Skeletal muscle tissue (tissue), 4 donors: ENCODE data around the gene MEGF9. TPM values are rescaled to one million over a fixed set of nuclear protein-coding genes. Genes with fewer than 3 reads are reported as not detected.
A peak's percentile ranks its signal among the peaks of the same experiment; 100 is the strongest.

ENCODE experiments used
- H3K27ac ChIP-seq: one replicate; pipeline ENCODE4 v1.7.0; 2013; ENCODE audit warnings: mild to moderate bottlenecking, low read depth, low read length, inconsistent platforms
- H3K27me3 ChIP-seq, 3 donors: one replicate each; pipeline ENCODE4 v1.7.0; 2013; ENCODE audit warnings: low read length in 3 of 3; ENCODE audit not compliant: control insufficient read depth in 3 of 3, insufficient read depth in 3 of 3
- H3K36me3 ChIP-seq, 3 donors: one replicate each; pipeline ENCODE4 v1.7.0; 2013; ENCODE audit warnings: low read length in 3 of 3; ENCODE audit not compliant: control insufficient read depth in 3 of 3, insufficient read depth in 3 of 3
- H3K4me1 ChIP-seq, 3 donors: one replicate each; pipeline ENCODE4 v1.7.0; 2013; ENCODE audit warnings: low read length in 3 of 3, mild to moderate bottlenecking in 3 of 3; ENCODE audit not compliant: control insufficient read depth in 3 of 3, insufficient read depth in 3 of 3
- H3K4me3 ChIP-seq, 3 donors: one replicate each; pipeline ENCODE4 v1.7.0; 2013; ENCODE audit warnings: low read length in 3 of 3
- H3K9ac ChIP-seq, 3 donors: one replicate each; pipeline ENCODE4 v1.7.0; 2013; ENCODE audit warnings: low read length in 3 of 3, mild to moderate bottlenecking in 3 of 3, moderate library complexity in 2 of 3, low read depth in 1 of 3
- H3K9me3 ChIP-seq, 3 donors: one replicate each; pipeline ENCODE4 v1.7.0; 2013; ENCODE audit warnings: low read length in 3 of 3; ENCODE audit not compliant: control insufficient read depth in 3 of 3
- total RNA-seq: library from RNA; depleted of rRNA; stranded (reverse); fragments of >200 nt; gene quantifications from one replicate; pipeline ENCODE4 v1.2.3, GENCODE V29; 2014
- donor health status: Osteomylitis.

The MEGF9 gene
- total RNA-seq, 1 donor from 2014 or later, result 6.8 TPM

DNA sequence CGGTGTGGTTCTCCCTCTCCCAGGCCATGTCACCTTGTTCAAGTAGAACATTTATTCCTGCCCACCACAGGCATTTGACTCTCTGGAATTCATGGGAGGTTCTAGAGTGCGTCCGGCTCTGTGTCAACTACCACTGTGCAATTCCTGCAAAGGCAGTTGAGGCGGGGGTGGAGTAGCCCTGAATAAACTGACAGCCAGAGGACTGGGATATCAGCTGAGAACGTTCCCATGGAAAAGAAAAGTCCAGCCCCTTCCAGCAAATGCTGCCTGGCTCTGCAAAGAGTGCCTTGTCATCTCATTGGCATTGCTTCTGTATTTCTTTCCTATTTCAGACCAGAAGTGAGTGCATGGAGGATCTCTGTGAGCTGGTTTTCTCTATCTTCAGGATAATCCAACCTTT is 18.9 kb upstream of the MEGF9 start:
- no peak overlapping the region for H3K4me3 ChIP-seq
- no peaks in the 10 kb centered on the region for H3K27me3 ChIP-seq
- H3K27ac ChIP-seq, result no peak overlapping the region
- no peaks in the 10 kb centered on the region for H3K9me3 ChIP-seq
- no peaks in the 10 kb centered on the region for H3K36me3 ChIP-seq
- no peak overlapping the region for H3K9ac ChIP-seq
- peaks cover 0 to 6% (median 6%) of the 10 kb centered on the region in 3 donors for H3K4me1 ChIP-seq

DNA sequence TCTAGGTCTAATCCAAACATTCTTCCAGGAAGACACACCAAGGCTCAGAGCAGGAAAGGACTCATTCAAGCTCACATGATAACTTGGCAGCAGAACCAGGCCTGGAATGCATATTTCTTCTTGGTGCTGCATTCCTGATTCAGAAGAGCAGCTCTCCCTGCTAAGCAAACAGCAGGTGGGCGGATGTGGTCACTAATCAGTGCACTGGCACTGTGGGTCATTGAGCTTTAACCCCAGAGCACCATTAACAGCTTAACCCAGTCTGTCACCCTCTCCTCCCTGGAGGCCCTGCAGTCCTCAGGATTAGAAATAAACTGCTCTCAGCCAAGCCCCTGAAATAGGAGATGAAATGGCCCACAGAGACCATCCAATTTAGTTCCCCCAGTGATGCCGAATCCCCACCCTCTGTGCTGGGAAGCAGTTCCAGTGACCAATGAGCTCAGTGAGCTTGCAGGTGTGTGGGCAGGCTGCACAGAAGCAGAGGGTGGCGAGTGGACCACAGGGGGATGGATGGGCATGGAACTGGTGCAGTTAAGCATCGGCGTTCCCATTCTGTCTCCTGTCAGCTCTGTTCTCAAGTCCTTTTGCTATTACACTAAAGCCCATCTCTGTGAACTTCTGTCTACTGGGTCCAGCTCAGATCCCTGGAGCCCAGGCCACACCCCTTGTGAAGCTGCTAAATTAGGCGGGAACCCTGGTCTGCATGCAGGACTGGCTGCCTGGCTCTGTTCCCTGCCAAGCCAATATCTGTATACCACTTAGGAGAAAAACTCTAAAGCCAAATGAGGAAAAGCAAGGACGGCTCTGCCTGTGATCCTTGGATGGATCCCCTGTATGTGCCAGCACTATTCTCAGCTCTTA is 16.6 kb upstream of the MEGF9 start:
- no peaks in the 10 kb centered on the region for H3K27me3 ChIP-seq
- H3K9ac ChIP-seq, result peak overlapping the region in 1 of 3 donors; percentile 5
- no peak overlapping the region for H3K27ac ChIP-seq
- no peaks in the 10 kb centered on the region for H3K9me3 ChIP-seq
- H3K36me3 ChIP-seq, result no peaks in the 10 kb centered on the region
- no peak overlapping the region for H3K4me3 ChIP-seq
- peaks cover 0 to 6% (median 6%) of the 10 kb centered on the region in 3 donors for H3K4me1 ChIP-seq

DNA sequence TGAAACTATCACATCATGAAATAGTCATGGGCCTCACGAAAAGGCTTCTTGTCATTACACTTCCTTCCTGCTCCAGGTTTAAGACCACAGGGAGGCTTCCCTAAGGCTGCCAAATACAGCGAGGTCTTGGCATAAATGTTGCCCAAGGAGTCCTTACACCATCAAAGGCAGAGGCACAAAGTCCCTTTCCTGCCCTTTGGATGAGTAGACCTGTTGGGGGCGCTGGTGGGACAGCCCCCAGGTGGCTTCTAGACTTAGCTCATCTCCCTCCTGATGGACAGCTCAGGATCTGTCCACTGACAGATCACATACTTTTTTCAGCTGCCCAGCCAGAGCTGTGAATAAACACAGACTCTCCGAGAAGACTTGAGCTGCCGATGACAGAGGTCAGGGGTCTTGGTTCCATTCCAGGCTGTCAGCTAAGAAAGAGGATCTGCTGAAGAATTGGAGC is 15.5 kb upstream of the MEGF9 start:
- Histone ChIP-seq H3K9me3 (no peaks in the 10 kb centered on the region), H3K36me3 (no peaks in the 10 kb centered on the region), H3K27ac (no peak overlapping the region), H3K27me3 (no peaks in the 10 kb centered on the region), H3K4me1 (peaks cover 0 to 6% (median 6%) of the 10 kb centered on the region in 3 donors), H3K9ac (no peak overlapping the region), H3K4me3 (no peak overlapping the region)

- no peak overlapping the region for H3K9ac ChIP-seq
- no peak overlapping the region for H3K27ac ChIP-seq
- H3K9me3 ChIP-seq, result no peaks in the 10 kb centered on the region
- no peaks in the 10 kb centered on the region for H3K27me3 ChIP-seq
- peaks cover 0 to 6% (median 6%) of the 10 kb centered on the region in 3 donors for H3K4me1 ChIP-seq
- H3K36me3 ChIP-seq, result no peaks in the 10 kb centered on the region
- H3K4me3 ChIP-seq, result no peak overlapping the region
Measured at GRCh38 chr9:120726484-120726883, 12.2 kb upstream of the MEGF9 start.

DNA sequence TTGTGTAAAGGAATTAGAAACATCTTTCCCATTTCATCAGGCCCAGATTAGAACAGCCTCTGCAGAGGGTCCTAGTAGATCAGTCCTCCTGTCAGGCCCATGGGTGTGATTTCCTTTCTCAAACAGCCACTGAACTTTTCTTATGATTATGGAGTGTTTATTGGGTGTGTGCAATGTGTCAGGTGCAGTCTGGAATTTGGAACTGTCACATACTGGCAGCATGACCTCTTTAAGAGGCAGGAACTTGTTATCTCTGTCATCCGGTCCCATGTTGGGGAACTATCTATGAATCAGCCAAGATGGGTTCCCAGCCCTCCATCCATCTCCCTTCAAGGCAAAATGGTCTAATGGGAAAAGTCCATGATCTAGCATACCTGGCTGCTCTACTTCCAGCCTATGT is 11.6 kb upstream of the MEGF9 start:
- Histone ChIP-seq H3K4me1 (peaks cover 0 to 4% (median 2%) of the 10 kb centered on the region in 3 donors), H3K36me3 (no peaks in the 10 kb centered on the region), H3K27ac (no peak overlapping the region), H3K27me3 (no peaks in the 10 kb centered on the region), H3K9ac (no peak overlapping the region), H3K9me3 (no peaks in the 10 kb centered on the region), H3K4me3 (no peak overlapping the region)

DNA sequence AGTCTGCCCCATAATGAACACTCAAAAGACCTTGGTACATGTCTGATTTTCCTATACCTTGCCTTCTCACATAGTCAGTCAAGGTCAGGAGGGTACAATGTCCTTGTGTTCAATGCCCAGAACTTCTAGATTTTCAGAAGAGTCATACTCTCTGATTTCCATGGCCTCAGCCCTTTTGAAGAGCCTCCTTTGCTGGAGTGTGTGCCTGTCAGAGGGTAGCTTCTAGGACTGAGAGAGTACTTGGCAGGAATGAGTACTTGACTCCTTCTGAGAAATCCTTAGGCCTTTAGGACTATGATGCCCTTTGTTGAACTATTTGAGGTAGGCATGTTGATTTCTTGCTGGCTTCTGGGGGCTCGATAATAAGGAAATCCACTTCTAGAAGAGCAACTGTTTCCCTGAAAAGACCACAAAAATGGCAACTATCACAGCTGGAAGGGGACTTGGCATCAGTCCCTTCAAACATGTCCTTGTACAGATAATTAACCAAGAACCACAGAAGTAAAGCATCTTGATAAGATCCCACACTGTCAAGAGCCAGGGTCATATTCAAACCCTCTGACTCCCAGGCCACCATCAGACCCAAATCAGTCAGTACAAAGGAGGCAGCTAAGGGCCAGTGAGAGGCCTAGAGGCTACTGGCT is 10.6 kb upstream of the MEGF9 start:
- H3K27me3 ChIP-seq, result no peaks in the 10 kb centered on the region
- H3K27ac ChIP-seq, result no peak overlapping the region
- H3K4me1 ChIP-seq, result no peaks in the 10 kb centered on the region
- no peak overlapping the region for H3K4me3 ChIP-seq
- H3K36me3 ChIP-seq, result no peaks in the 10 kb centered on the region
- H3K9me3 ChIP-seq, result no peaks in the 10 kb centered on the region
- H3K9ac ChIP-seq, result no peak overlapping the region

GRCh38 chr9:120723565-120723964 is 9.3 kb upstream of the MEGF9 start:
- Histone ChIP-seq H3K4me3 (no peak overlapping the region), H3K9ac (no peak overlapping the region), H3K27me3 (no peaks in the 10 kb centered on the region), H3K9me3 (no peaks in the 10 kb centered on the region), H3K36me3 (no peaks in the 10 kb centered on the region), H3K27ac (no peak overlapping the region), H3K4me1 (no peaks in the 10 kb centered on the region)

- Histone ChIP-seq H3K27me3 (no peaks in the 10 kb centered on the region), H3K36me3 (no peaks in the 10 kb centered on the region), H3K27ac (no peak overlapping the region), H3K9ac (no peak overlapping the region), H3K9me3 (no peaks in the 10 kb centered on the region), H3K4me3 (no peak overlapping the region), H3K4me1 (peaks cover 1 to 3% (median 2%) of the 10 kb centered on the region in 3 donors)
Measured at GRCh38 chr9:120720404-120720803, 6.1 kb upstream of the MEGF9 start.

GRCh38 chr9:120718316-120718715 is 4.0 kb upstream of the MEGF9 start:
- H3K4me3 ChIP-seq, result no peak overlapping the region
- peaks cover 9 to 11% (median 11%) of the 10 kb centered on the region in 3 donors for H3K4me1 ChIP-seq
- H3K9me3 ChIP-seq, result no peaks in the 10 kb centered on the region
- no peaks in the 10 kb centered on the region for H3K27me3 ChIP-seq
- H3K27ac ChIP-seq, result no peak overlapping the region
- H3K36me3 ChIP-seq, result no peaks in the 10 kb centered on the region
- no peak overlapping the region for H3K9ac ChIP-seq

DNA sequence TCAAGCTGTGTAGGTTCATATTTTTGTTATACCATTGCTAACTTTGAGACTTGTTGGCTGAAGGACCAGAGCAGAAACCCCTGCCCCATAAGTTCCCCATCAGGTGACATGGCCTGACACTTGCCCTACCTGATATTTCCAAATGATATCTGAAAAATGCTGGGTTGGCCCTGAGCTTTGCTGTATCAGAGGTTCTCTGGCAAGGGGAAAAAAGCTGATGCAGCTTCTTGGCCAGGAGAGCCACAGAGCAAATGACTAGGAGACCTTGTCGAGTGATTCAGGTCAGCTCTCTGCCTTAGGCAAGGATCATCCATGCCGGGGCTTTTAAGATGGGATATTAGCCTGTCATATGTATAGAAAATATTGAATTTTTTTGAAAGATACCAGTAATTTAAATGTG is 2.9 kb upstream of the MEGF9 start:
- no peak overlapping the region for H3K4me3 ChIP-seq
- H3K9ac ChIP-seq, result no peak overlapping the region
- H3K27ac ChIP-seq, result no peak overlapping the region
- no peaks in the 10 kb centered on the region for H3K27me3 ChIP-seq
- no peaks in the 10 kb centered on the region for H3K9me3 ChIP-seq
- H3K36me3 ChIP-seq, result no peaks in the 10 kb centered on the region
- peaks cover 19 to 21% (median 21%) of the 10 kb centered on the region in 3 donors for H3K4me1 ChIP-seq
